Activated CD4-positive, alpha-beta T cell treated with anti-CD3 and anti-CD28 coated beads, Interleukin-2, amount 50 U/mL, for 16 hours (primary cell): ENCODE measurements around the gene KCP.

Experiments
- DNase-seq: peaks from one replicate; pipeline ENCODE4 v3.0.0-alpha.2; 2020

Gene KCP

GRCh38 chr7:128938544-128939074, 28.1 kb upstream of the KCP start:
- DNase-seq = no peak

GRCh38 chr7:128937647-128938543, 27.4 kb upstream of the KCP start, which contains the start of gene IRF5:
Gene IRF5 (plus strand): TSS chr7:128937927. CDS start chr7:128942082, 4,155 bp downstream.
- DNase-seq = peak; percentile 43

GRCh38 chr7:128937271-128937646, 26.8 kb upstream of the KCP start:
- DNase-seq = no peak

DNA sequence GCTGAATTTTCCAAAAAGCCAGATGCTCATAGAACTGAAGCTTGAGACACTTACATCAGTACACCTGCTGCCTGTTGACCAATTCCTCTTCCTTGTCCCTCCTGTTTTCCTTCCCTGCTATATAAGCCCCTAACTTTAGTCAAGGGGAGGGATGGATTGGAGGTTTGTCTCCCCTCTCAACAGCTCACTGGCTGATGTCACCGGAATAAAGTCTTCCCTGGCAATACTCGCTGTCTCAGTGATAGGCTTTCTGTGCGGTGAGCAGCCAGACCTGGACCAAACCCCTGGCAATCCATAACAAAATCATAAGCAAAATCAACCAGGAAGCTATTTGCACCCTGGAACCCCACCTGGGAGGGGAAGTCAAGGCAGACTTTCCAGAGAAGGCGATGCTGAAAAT, 26.3 kb upstream of the KCP start:
- DNase-seq = no peak

DNA sequence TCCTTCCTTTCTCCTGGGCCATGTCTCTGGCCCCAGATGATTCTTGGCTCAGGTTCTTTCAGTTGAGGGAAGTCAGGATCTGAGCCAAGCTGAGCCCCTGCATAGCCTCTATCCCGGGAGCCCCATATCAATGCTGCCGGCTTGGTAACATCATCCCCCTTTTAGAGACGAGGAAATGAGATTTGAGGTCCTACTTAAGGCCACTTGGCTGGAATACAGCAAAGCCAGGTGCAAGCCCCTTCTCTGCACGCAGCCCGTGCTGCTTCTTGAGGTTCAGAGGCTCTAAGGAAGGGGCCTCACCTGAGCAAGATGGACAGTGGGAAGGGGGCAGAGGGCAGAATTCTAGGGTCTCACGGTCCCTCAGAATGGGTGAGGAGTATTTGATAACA, 24.8 kb upstream of the KCP start:
- DNase-seq = no peak

GRCh38 chr7:128934361-128935341, 24.1 kb upstream of the KCP start:
- DNase-seq = no peak

DNA sequence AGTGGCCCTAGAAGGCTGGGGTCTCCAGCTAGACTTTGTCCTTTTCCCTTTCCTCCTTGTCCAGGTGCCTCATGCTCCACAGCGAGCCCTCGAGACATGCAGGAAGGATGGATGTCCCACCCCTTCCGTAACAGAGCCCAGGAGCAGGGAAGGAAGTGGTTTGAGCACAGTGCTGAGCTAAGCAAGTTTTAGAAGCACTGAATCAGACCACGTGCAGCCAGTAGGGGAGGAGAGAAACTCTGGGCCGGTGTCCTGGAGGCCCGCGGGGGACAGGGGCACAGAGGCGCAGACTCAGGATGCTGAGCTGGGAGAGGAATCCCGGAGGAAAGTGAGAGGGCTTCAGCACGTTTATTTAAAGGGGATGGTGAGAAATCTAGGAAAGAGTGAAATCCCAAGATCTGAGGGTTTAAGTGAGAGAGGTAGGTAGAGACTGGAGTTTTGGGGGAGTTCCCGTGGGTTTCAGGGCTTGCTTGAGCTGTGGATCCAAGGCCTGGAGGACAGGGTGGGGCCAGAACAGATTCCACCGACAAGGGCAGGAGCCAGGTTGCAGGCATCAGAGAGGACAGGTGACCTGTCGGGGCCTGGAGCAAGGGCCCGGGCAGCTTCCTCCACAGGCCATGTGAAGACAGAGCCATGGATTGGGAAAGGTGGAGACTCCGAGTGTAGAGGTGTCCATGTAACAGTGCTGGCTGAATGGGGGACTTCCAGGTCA, 22.8 kb upstream of the KCP start:
- DNase-seq = peak; percentile 75

GRCh38 chr7:128932862-128933179, 22.3 kb upstream of the KCP start:
- no peak for DNase-seq

DNA sequence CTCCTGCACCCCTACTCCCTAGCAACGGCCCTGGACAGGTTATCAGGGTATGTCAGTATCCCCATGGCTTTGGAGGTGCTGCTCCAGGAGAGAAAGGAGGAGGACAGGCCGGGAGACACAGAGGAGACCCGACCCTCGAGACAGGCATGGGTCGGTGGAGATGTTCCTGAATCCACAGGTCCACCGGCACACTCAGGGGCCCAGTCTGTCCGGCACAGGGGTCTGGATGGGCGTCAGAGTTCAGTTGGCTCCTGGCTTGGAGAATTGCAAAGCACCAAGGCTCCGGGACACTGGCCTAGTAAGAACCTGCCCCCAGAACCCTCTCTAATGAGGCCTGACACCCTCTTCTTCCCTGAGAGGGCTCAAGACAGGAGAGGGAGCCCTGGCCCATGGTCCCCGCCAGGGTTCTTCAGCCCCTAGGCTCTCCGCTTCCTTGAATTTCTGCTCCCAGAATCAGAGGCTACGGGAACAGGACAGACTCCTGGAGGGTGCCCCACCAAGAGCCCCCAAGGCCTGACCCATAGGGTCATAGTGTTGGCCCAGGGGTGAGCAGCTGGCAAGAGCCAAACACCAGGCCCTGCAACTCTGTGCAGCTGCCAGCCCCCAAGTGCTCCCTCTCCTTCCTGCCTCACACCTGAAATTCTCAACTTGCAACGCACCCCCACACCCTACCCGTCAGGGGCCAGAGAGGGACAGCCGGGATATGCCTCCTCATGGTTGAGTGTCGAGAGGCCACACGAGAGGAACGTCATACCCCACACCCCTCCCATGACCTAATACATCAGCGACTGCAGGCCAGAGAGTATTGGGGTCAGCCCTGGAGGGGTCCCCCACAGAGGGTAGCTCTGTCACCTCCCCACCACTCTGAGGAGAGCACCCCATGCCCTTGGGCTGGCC, 21.7 kb upstream of the KCP start:
- DNase-seq = no peak

GRCh38 chr7:128931190-128931798, 20.8 kb upstream of the KCP start:
- no peak for DNase-seq

- no peak for DNase-seq
These were observed 18.6 kb upstream of the KCP start for GRCh38 chr7:128928882-128929788.

- no peak for DNase-seq
These were observed 17.8 kb upstream of the KCP start for GRCh38 chr7:128928159-128928813.

DNA sequence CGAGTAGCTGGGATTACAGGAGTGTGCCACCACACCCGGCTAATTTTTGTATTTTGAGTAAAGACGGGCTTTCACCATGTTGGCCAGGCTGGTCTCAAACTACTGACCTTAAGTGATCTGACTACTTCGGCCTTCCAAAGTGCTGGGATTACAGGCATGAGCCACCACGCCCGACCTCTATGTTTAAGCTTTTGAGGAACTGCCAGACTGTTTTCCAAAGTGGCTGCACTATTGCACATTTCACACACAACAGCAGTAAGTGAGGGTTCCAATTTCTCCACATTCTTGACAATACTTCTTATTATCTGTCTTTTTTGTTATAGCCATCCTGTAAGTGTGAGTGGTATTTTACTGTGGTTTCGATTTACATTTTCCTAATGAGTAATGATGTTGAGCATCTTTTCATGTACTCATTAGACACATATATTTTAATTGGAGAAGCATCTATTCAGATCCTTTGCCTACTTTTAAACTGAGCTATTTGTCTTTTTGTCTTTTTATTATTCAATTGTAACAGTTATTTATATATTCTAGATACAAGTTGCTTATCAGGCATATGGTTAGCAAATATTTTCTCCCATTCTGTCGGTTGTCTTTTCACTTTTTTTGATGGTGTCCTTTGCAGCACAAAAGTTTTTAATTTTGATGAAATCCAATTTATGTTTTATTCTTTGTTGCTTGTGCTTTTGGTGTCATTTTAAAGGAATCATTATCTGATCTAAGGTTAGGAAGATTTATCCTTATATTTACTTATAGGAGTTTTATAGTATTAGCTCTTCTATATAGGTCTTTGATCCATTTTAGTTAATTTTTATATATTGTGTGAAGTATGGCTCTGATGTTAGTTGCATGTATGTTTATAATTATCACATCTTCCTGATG, 14.4 kb upstream of the KCP start:
- no peak for DNase-seq

DNA sequence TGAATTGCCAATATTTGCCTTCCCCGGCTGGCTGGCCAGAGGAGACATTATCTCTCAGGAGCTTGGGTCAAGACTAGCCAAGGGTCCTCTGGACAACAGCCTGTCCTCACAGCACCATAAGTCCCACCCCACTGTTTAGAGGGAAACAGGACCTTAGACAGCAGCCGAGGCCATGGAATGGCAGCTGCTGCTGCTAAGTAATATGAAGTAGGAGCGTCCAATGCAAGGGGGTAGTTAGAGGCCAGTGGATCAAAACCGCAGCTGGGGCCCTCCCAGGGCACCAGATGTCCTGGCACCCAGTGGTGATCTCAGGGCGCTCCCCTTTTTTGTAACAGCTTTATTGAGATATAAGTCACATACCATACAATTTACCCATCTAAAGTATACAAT, 12.9 kb upstream of the KCP start:
- DNase-seq = no peak

DNA sequence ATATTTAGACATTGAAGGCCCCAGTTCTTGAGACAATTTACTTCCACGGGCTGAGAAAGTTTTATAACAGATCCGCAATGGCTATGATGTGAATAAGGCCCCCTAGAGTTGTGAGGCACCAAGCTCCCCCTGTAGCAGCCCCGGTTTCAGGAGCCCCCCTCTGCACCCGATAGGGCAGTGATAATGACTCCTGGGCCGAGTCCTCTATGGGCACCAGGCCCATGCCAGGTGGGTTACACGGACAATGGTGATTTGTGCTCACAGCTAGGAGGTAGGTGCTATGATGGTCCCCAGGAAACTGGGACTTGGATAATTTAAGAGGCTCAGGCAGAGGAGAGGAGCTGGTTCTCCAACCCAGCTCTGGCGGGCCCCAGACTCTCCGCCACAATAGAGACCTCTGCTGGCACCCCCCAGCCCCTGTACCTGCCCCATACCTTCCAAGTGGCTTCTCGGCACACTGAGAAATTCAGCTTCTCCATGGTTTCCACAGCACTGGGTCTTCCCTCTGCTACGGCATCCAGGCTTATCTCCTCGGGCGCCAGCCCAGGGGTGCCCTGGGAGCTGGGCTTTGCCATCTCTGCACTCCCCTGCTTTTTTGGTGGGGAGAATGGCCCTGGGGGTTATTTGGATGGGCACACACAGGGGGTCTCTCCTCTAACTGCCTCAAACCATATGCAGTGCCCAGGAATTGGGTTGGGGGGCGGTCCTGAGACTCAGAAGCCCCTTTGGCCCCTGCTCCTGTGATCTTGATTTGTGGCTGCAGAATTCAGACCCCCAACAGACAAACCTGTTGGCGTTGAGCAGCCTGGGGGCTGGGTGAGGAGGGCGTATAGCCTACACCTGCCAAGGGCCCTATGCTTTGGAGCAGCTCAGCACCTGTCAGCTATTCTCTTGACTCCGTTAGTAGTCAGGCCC, 12.2 kb upstream of the KCP start:
- DNase-seq = no peak

DNA sequence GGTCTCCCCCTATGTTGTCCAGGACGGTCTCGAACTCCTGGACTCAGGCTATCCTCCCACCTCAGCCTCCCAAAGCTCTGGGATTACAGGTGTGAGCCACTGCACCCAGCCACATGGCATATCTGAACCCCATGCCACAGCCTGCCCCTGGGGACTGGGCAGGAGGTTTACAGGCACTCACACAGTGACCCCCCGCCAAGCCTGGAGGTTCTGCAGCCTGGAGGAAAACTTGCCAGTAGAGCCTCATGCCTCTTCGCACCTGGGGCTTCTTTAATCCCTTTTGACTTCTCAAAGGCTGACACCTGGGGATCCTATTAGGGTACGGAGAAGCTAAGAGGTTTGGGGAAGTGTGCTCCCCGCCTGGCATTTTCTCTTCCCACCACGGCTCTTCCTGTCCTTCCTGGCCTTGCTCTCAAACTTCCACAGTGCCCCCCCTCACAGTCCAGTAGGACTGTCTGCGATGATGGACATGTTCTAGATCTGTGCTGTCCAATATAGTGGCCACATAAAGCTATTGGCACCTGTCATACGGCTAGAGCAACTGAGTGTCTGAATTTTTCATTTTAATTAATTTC, 11.4 kb upstream of the KCP start:
- no peak for DNase-seq

GRCh38 chr7:128920913-128921582, 10.5 kb upstream of the KCP start:
- no peak for DNase-seq
